HG02840 (cell line): ENCODE measurements around the gene ACTL6B.
"Not testable (repeated sequence)": the region's sequence is repeated elsewhere in the genome, so short reads cannot be mapped to it uniquely, and the experiment has no call there.

Experiments
- ATAC-seq: cut with Tn5 transposase; IDR thresholded peaks from one replicate; pipeline ENCODE4 v1.9.1; 2021; ENCODE audit warnings: mild to moderate bottlenecking, moderate library complexity, moderate number of reproducible peaks; ENCODE audit not compliant: unreplicated experiment, low FRiP score

ACTL6B gene

GRCh38 chr7:100673302-100673941 lies 17.2 kb upstream of the ACTL6B start, which contains the start of gene GNB2:
Gene GNB2, plus strand, starts transcription at chr7:100673740. Its CDS starts 2,526 bp downstream, at chr7:100676266.
- ATAC-seq, result peak; percentile 66

GRCh38 chr7:100671353-100672327 lies 15.4 kb upstream of the ACTL6B start:
- ATAC-seq, result no peak

- ATAC-seq, result no peak
Measured at GRCh38 chr7:100670074-100670473, 13.8 kb upstream of the ACTL6B start.

- ATAC-seq, result not testable (repeated sequence)
Measured at GRCh38 chr7:100669106-100669505, 12.9 kb upstream of the ACTL6B start.

GRCh38 chr7:100668069-100668449 lies 11.8 kb upstream of the ACTL6B start:
- no peak for ATAC-seq

- no peak for ATAC-seq
Measured at GRCh38 chr7:100667331-100668068, 11.3 kb upstream of the ACTL6B start.

GRCh38 chr7:100665168-100665726 lies 9.0 kb upstream of the ACTL6B start:
- ATAC-seq, result no peak

GRCh38 chr7:100662194-100662776 lies 6.0 kb upstream of the ACTL6B start:
- not testable (repeated sequence) for ATAC-seq

- ATAC-seq, result no peak
Measured at GRCh38 chr7:100654908-100655831, 1.1 kb downstream of the ACTL6B start.

- no peak for ATAC-seq
Measured at GRCh38 chr7:100649826-100650565, 6.3 kb downstream of the ACTL6B start.

GRCh38 chr7:100642534-100642907 lies 13.7 kb downstream of the ACTL6B start:
- ATAC-seq, result no peak

- ATAC-seq, result no peak
Measured at GRCh38 chr7:100641860-100642533, 14.3 kb downstream of the ACTL6B start.

GRCh38 chr7:100641463-100641859 lies 14.8 kb downstream of the ACTL6B start, which contains the start of gene TFR2:
Gene TFR2, minus strand, starts transcription at chr7:100641552. Its CDS starts 43 bp downstream, at chr7:100641509.
- ATAC-seq, result no peak

GRCh38 chr7:100640517-100641440 lies 15.5 kb downstream of the ACTL6B start:
- no peak for ATAC-seq

- no peak for ATAC-seq
Measured at GRCh38 chr7:100639995-100640516, 16.2 kb downstream of the ACTL6B start.

- ATAC-seq, result no peak
Measured at GRCh38 chr7:100632951-100633717, 23.1 kb downstream of the ACTL6B start.
